ENCODE data around the gene FHAD1. TPM values are rescaled to one million over a fixed set of nuclear protein-coding genes. Genes with fewer than 3 reads are reported as not detected.

Gene FHAD1
- total RNA-seq, 1 experiment from 2014 or later, result 3.5 TPM

DNA sequence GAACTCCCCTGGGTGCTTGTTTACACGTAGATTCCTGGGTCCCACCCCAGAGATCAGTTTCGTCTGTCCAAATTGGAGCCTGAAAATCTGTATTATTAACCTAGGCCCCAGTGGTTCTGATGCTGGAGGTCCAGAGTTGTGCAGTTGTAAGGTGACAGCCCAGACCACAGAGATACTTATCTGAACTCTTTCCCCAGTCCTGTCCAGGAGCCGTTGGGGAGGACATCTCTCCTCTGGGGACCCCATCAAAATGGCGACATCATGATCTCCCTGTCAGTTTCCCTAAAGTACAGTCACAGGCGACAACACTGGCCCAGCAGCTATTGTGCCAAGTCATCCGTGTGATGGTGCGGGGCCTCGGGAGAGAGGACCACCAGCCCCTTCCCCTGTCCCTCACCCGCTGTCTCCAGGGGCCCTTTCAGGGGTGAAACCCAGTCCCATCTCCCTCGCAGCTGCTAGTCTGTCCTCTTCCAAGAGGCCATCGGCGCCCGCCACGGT lies 161.9 kb downstream of the FHAD1 start:
- intact Hi-C loops (cut with micrococcal nuclease), result no loop called here
- H3K4me3 ChIP-seq (replicated peaks in 1 of 2; ENCODE audit: low read depth in 1 of 2, low read length in 2 of 2), result peak overlapping the region; percentile 87 to 94
- RAD21 ChIA-PET (ENCODE audit: low non-redundant PET in 1 of 2, low total read pairs in 2 of 2, uncharacterized antibody in 2 of 2, unreplicated experiment in 2 of 2), result no interaction called here
- no peak overlapping the region for H2AFZ ChIP-seq (ENCODE audit: low read depth, low read length, poor library complexity, severe bottlenecking)
- H3K4me2 ChIP-seq (ENCODE audit: low read length), result peak overlapping the region; percentile 98
- ATAC-seq (no peak), DNase-seq (ENCODE audit: low read depth, low spot score) (no peak)
- POLR2A ChIA-PET, result no interaction called here
- H4K20me1 ChIP-seq (ENCODE audit: insufficient read depth), result no peaks in the 10 kb centered on the region
- no peak overlapping the region for H3K27ac ChIP-seq (ENCODE audit: low read depth, low read length)
- H3K9ac ChIP-seq (ENCODE audit: low read length), result peak overlapping the region; percentile 93
- CTCF ChIA-PET, result no interaction called here
- H3K36me3 ChIP-seq (ENCODE audit: control insufficient read depth in 1 of 2, insufficient read depth in 2 of 2, low read length in 2 of 2), result peaks cover 0 to 8% of the 10 kb centered on the region in 2 experiments; a peak in 1 of 4 replicates
- TF ChIP-seq TCF7L2 (IDR thresholded peaks at IDR 0.05; ENCODE audit: borderline replicate concordance, extremely low read depth, insufficient read depth, insufficient read length), result no peak
- TF ChIP-seq CBX3 (IDR thresholded peaks at IDR 0.05; ENCODE audit: low read depth), result no peak
- TF ChIP-seq SIN3A (IDR thresholded peaks at IDR 0.05; ENCODE audit: low read depth), result no peak
- TF ChIP-seq, protein P1, sequence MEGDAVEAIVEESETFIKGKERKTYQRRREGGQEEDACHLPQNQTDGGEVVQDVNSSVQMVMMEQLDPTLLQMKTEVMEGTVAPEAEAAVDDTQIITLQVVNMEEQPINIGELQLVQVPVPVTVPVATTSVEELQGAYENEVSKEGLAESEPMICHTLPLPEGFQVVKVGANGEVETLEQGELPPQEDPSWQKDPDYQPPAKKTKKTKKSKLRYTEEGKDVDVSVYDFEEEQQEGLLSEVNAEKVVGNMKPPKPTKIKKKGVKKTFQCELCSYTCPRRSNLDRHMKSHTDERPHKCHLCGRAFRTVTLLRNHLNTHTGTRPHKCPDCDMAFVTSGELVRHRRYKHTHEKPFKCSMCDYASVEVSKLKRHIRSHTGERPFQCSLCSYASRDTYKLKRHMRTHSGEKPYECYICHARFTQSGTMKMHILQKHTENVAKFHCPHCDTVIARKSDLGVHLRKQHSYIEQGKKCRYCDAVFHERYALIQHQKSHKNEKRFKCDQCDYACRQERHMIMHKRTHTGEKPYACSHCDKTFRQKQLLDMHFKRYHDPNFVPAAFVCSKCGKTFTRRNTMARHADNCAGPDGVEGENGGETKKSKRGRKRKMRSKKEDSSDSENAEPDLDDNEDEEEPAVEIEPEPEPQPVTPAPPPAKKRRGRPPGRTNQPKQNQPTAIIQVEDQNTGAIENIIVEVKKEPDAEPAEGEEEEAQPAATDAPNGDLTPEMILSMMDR (IDR thresholded peaks at IDR 0.05 in 2 of 3, conservative IDR thresholded peaks at IDR 0.05 in 1 of 3; ENCODE audit: borderline replicate concordance in 1 of 3, insufficient read depth in 1 of 3, low read depth in 2 of 3, low read length in 2 of 3), result no peak
- TF ChIP-seq JUND (IDR thresholded peaks at IDR 0.05), result no peak
- TF ChIP-seq FOSL1 (IDR thresholded peaks at IDR 0.05; ENCODE audit: low read depth), result no peak
- no peak for TF ChIP-seq POLR2AphosphoS5 (IDR thresholded peaks at IDR 0.05; ENCODE audit: low read depth, low read length)
- TF ChIP-seq, protein P2, sequence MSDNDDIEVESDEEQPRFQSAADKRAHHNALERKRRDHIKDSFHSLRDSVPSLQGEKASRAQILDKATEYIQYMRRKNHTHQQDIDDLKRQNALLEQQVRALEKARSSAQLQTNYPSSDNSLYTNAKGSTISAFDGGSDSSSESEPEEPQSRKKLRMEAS (IDR thresholded peaks at IDR 0.05), result no peak
- TF ChIP-seq, protein P3, sequence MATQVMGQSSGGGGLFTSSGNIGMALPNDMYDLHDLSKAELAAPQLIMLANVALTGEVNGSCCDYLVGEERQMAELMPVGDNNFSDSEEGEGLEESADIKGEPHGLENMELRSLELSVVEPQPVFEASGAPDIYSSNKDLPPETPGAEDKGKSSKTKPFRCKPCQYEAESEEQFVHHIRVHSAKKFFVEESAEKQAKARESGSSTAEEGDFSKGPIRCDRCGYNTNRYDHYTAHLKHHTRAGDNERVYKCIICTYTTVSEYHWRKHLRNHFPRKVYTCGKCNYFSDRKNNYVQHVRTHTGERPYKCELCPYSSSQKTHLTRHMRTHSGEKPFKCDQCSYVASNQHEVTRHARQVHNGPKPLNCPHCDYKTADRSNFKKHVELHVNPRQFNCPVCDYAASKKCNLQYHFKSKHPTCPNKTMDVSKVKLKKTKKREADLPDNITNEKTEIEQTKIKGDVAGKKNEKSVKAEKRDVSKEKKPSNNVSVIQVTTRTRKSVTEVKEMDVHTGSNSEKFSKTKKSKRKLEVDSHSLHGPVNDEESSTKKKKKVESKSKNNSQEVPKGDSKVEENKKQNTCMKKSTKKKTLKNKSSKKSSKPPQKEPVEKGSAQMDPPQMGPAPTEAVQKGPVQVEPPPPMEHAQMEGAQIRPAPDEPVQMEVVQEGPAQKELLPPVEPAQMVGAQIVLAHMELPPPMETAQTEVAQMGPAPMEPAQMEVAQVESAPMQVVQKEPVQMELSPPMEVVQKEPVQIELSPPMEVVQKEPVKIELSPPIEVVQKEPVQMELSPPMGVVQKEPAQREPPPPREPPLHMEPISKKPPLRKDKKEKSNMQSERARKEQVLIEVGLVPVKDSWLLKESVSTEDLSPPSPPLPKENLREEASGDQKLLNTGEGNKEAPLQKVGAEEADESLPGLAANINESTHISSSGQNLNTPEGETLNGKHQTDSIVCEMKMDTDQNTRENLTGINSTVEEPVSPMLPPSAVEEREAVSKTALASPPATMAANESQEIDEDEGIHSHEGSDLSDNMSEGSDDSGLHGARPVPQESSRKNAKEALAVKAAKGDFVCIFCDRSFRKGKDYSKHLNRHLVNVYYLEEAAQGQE (IDR thresholded peaks at IDR 0.05; ENCODE audit: low read depth), result no peak
- no peak for TF ChIP-seq EZH2phosphoT487 (IDR thresholded peaks at IDR 0.05; ENCODE audit: borderline replicate concordance)
- no TSS peak for BruUV-seq (replicated peaks)
- no peaks in the 10 kb centered on the region for H3K9me3 ChIP-seq (ENCODE audit: control insufficient read depth in 1 of 2, insufficient read depth in 1 of 2, low read depth in 1 of 2, low read length in 2 of 2)
- H3K27me3 ChIP-seq (ENCODE audit: insufficient read depth, low read length), result no peaks in the 10 kb centered on the region
- H3K4me1 ChIP-seq (ENCODE audit: control insufficient read depth in 1 of 2, insufficient read depth in 2 of 2, low read length in 2 of 2), result peaks cover 3 to 47% of the 10 kb centered on the region in 2 experiments; a peak in 3 of 4 replicates
- peaks cover 42% of the 10 kb centered on the region for H3K79me2 ChIP-seq (ENCODE audit: insufficient read depth, low read length)
- H3K9me2 ChIP-seq (ENCODE audit: insufficient read depth), result no peaks in the 10 kb centered on the region

Measured in HCT116 (cell line).